B cell (primary cell): Measurements from ENCODE around the gene PCDHB3. TPM values are rescaled to one million over a fixed set of nuclear protein-coding genes. Genes with fewer than 3 reads are reported as not detected.
"Not testable (repeated sequence)": the region's sequence is repeated elsewhere in the genome, so short reads cannot be mapped to it uniquely, and the experiment has no call there.

Experiments used
- ATAC-seq: fragments of 200-7000 bp; cut with Tn5 transposase; one replicate; pipeline ENCODE4 v1.10.0; 2021; ENCODE audit warnings: low read depth, mild to moderate bottlenecking, moderate number of reproducible peaks, moderate library complexity
- CTCF ChIA-PET: fragments of 350-600 bp; sonication (Branson Sonifier 250); formaldehyde crosslinking; loops from one replicate; lab custom pipeline; 2021; ENCODE audit warnings: antibody characterized with exemption, inconsistent platforms; lab: Charles Lee
- POLR2A ChIA-PET: fragments of 350-600 bp; sonication (Branson Sonifier 250); formaldehyde crosslinking; loops from one replicate; lab custom pipeline; 2021; ENCODE audit warnings: antibody characterized with exemption; lab: Charles Lee
- DNase-seq: peaks from one replicate; pipeline ENCODE4 v3.0.0; 2013
- H2AFZ ChIP-seq: 2 replicates; pipeline ENCODE4 v1.6.1; 2012; ENCODE audit warnings: mild to moderate bottlenecking, low read depth, low read length; ENCODE audit not compliant: insufficient read depth, poor library complexity, severe bottlenecking
- H3K27ac ChIP-seq, 2 donors: 1 replicate in 1 of 2; 2 replicates in 1 of 2; pipeline ENCODE4 v1.5.1; 2012 to 2013; ENCODE audit warnings: low read length in 2 of 2, mild to moderate bottlenecking in 2 of 2, moderate library complexity in 1 of 2
- H3K27me3 ChIP-seq, 4 experiments: fragments of 200-600 bp in 1 of 4; sonication (generic) in 1 of 4; replicated peaks in 1 of 4; 1 replicate in 2 of 4; 2 replicates in 2 of 4; pipeline versions ENCODE4 v1.6.1 to v1.7.0; 2013 to 2016; ENCODE audit warnings: low read length in 3 of 4, mild to moderate bottlenecking in 2 of 4, mixed read lengths in 1 of 4, moderate library complexity in 1 of 4; ENCODE audit not compliant: insufficient read depth in 4 of 4, control insufficient read depth in 3 of 4; ENCODE audit errors: control extremely low read depth in 1 of 4
- H3K36me3 ChIP-seq, 2 experiments: replicated peaks in 1 of 2; 1 replicate in 1 of 2; 2 replicates in 1 of 2; pipeline versions ENCODE4 v1.6.1 to v1.7.1; 2013; ENCODE audit warnings: low read length in 1 of 2; ENCODE audit not compliant: insufficient read depth in 2 of 2, control insufficient read depth in 1 of 2; ENCODE audit errors: control extremely low read depth in 1 of 2, extremely low read depth in 1 of 2
- H3K4me1 ChIP-seq, 2 donors: fragments of 200-600 bp in 1 of 2; sonication (generic) in 1 of 2; 1 replicate in 1 of 2; 2 replicates in 1 of 2; pipeline versions ENCODE4 v1.5.1 to v1.6.1; 2013 to 2017; ENCODE audit warnings: low read length in 2 of 2; ENCODE audit not compliant: control insufficient read depth in 2 of 2, insufficient read depth in 2 of 2
- H3K4me2 ChIP-seq: replicated peaks from 2 replicates; pipeline ENCODE3; 2012; ENCODE audit warnings: mild to moderate bottlenecking, low read depth, low read length; ENCODE audit not compliant: poor library complexity, severe bottlenecking
- H3K4me3 ChIP-seq, 5 experiments: fragments of 200-600 bp in 1 of 5; sonication (generic) in 1 of 5; 1 replicate in 3 of 5; 2 replicates in 2 of 5; pipeline versions ENCODE4 v1.5.1 to v1.7.0; 2011 to 2016; ENCODE audit warnings: low read length in 4 of 5, mild to moderate bottlenecking in 4 of 5, low read depth in 2 of 5, control low read depth in 1 of 5, moderate library complexity in 1 of 5; ENCODE audit not compliant: insufficient read depth in 1 of 5; ENCODE audit errors: control extremely low read depth in 1 of 5, extremely low read depth in 1 of 5
- H3K79me2 ChIP-seq: fragments of 200-600 bp; sonication (generic); one replicate; pipeline ENCODE4 v1.6.0; 2016; ENCODE audit warnings: low read length; ENCODE audit not compliant: control insufficient read depth, insufficient read depth
- H3K9ac ChIP-seq: fragments of 200-600 bp; sonication (generic); 2 replicates; pipeline ENCODE4 v1.6.1; 2017; ENCODE audit warnings: mild to moderate bottlenecking, low read length, moderate library complexity
- H3K9me3 ChIP-seq, 3 donors: one replicate each; pipeline versions ENCODE4 v1.6.1 to v1.7.1; 2013; ENCODE audit warnings: low read length in 2 of 3; ENCODE audit not compliant: control insufficient read depth in 2 of 3, insufficient read depth in 1 of 3; ENCODE audit errors: control extremely low read depth in 1 of 3
- H4K20me1 ChIP-seq: 2 replicates; pipeline ENCODE4 v1.6.0; 2012; ENCODE audit warnings: mild to moderate bottlenecking, low read length; ENCODE audit not compliant: insufficient read depth, control insufficient read depth, poor library complexity, severe bottlenecking
- H3K27ac Mint-ChIP-seq: one replicate; pipeline ENCODE4 v1.8.0; 2021; ENCODE audit warnings: mixed read lengths
- H3K27me3 Mint-ChIP-seq: one replicate; pipeline ENCODE4 v1.8.0; 2021; ENCODE audit warnings: mixed read lengths
- H3K4me1 Mint-ChIP-seq: one replicate; pipeline ENCODE4 v1.8.0; 2021; ENCODE audit warnings: mixed read lengths
- H3K4me3 Mint-ChIP-seq: one replicate; pipeline ENCODE4 v1.8.0; 2021; ENCODE audit warnings: mixed read lengths
- H3K9me3 Mint-ChIP-seq: one replicate; pipeline ENCODE4 v1.8.0; 2022; ENCODE audit warnings: mixed read lengths; ENCODE audit not compliant: insufficient read depth
- CTCF ChIP-seq: fragments of 200-600 bp; IDR thresholded peaks from one replicate; pipeline ENCODE4 v1.8.0; 2022; ENCODE audit warnings: antibody characterized with exemption, mild to moderate bottlenecking
- EZH2 ChIP-seq: IDR thresholded peaks from 2 replicates; pipeline ENCODE4 v1.6.1; 2012; ENCODE audit warnings: borderline replicate concordance, low read depth, mild to moderate bottlenecking, moderate library complexity, low read length; ENCODE audit not compliant: insufficient read depth, poor library complexity, severe bottlenecking
- WGBS: methylation state at CpG from one replicate; pipeline ENCODE4 v1.1.5; 2013; ENCODE audit warnings: missing lambda C conversion rate; ENCODE audit not compliant: insufficient coverage; 5-methylcytosine and 5-hydroxymethylcytosine counted together
- intact Hi-C: fragments of 100-400 bp; cut with micrococcal nuclease; formaldehyde crosslinking; loops from one replicate; pipeline ENCODE4 v1.10.0; 2022
- polyA plus RNA-seq: library from polyadenylated mRNA; depleted of rRNA; stranded (reverse); fragments of >200 nt; gene quantifications from 2 replicates; pipeline ENCODE4 v1.2.3, GENCODE V29; 2012
- total RNA-seq, 2 donors: library from RNA; stranded (reverse); fragments of 120-200 nt in 1 of 2; gene quantifications; 1 replicate in 1 of 2; 2 replicates in 1 of 2; pipeline versions ENCODE4 v1.2.3 to v1.2.4, GENCODE V29; 2013 to 2022

Gene PCDHB3
- total and polyA plus RNA-seq, 2 donors (not counting 1 experiment from before 2014, with no cell fraction given): not detected

- no peak overlapping the region for H3K27ac Mint-ChIP-seq
- intact Hi-C loops: no loop called here
- no peaks in the 10 kb centered on the region for H3K79me2 ChIP-seq
- H3K4me3 Mint-ChIP-seq: no peak overlapping the region
- H3K36me3 ChIP-seq: no peaks in the 10 kb centered on the region
- no peaks in the 10 kb centered on the region for H3K9me3 Mint-ChIP-seq
- H3K27me3 ChIP-seq: peaks cover 0 to 8% (median 5%) of the 10 kb centered on the region in 4 experiments
- H3K4me1 Mint-ChIP-seq: no peaks in the 10 kb centered on the region
- TF ChIP-seq CTCF (no peak), EZH2 (no peak)
- no peak overlapping the region for H2AFZ ChIP-seq
- no peaks in the 10 kb centered on the region for H4K20me1 ChIP-seq
- 48% methylated on average over 13 of the region's 13 CpGs for WGBS
- H3K4me2 ChIP-seq: no peak overlapping the region
- H3K27ac ChIP-seq: no peak overlapping the region
- H3K9me3 ChIP-seq: peaks cover 0 to 31% (median 9%) of the 10 kb centered on the region in 3 donors
- no peak for DNase-seq
- CTCF ChIA-PET: no interaction called here
- ATAC-seq: no peak
- H3K9ac ChIP-seq: no peak overlapping the region
- H3K27me3 Mint-ChIP-seq: peaks cover 21% of the 10 kb centered on the region
- POLR2A ChIA-PET: no interaction called here
- H3K4me1 ChIP-seq: no peaks in the 10 kb centered on the region
- H3K4me3 ChIP-seq: no peak overlapping the region
Observed at GRCh38 chr5:141150993-141151325, 50.7 kb downstream of the PCDHB3 start.

GRCh38 chr5:141151632-141152031 lies 51.4 kb downstream of the PCDHB3 start:
- WGBS: 48% methylated on average over 22 of the region's 41 CpGs
- H3K9me3 Mint-ChIP-seq, H3K27ac Mint-ChIP-seq, H3K4me3 Mint-ChIP-seq, H3K4me1 ChIP-seq, H3K36me3 ChIP-seq, H3K4me3 ChIP-seq, H3K79me2 ChIP-seq, H2AFZ ChIP-seq, H3K4me1 Mint-ChIP-seq, intact Hi-C loops, DNase-seq, H4K20me1 ChIP-seq, H3K27ac ChIP-seq, ATAC-seq, H3K27me3 ChIP-seq, H3K9ac ChIP-seq, POLR2A ChIA-PET, CTCF ChIA-PET, H3K4me2 ChIP-seq: not testable (repeated sequence)
- peaks cover 0 to 36% (median 9%) of the 10 kb centered on the region in 3 donors for H3K9me3 ChIP-seq
- H3K27me3 Mint-ChIP-seq: peaks cover 28% of the 10 kb centered on the region

GRCh38 chr5:141152096-141152495 lies 51.8 kb downstream of the PCDHB3 start:
- H3K4me1 Mint-ChIP-seq, H3K27ac ChIP-seq, H3K4me2 ChIP-seq, POLR2A ChIA-PET, intact Hi-C loops, ATAC-seq, DNase-seq, H3K36me3 ChIP-seq, H3K4me3 ChIP-seq, H3K4me3 Mint-ChIP-seq, H2AFZ ChIP-seq, H3K27me3 ChIP-seq, H3K27ac Mint-ChIP-seq, H3K4me1 ChIP-seq, H3K9me3 Mint-ChIP-seq, H3K79me2 ChIP-seq, CTCF ChIA-PET, H4K20me1 ChIP-seq, H3K9ac ChIP-seq: not testable (repeated sequence)
- H3K9me3 ChIP-seq: peaks cover 0 to 38% (median 12%) of the 10 kb centered on the region in 3 donors
- peaks cover 31% of the 10 kb centered on the region for H3K27me3 Mint-ChIP-seq
- 44% methylated on average over 27 of the region's 36 CpGs for WGBS
